Fibroblast of lung (primary cell): ENCODE measurements around the gene SLC4A2. TPM values are rescaled to one million over a fixed set of nuclear protein-coding genes. Genes with fewer than 3 reads are reported as not detected.

ENCODE experiments used
- DNase-seq, 2 donors: peaks; one replicate each; pipeline versions ENCODE4 v3.0.0 to v3.0.0-alpha.2; 2010; ENCODE audit warnings: low read depth in 2 of 2
- H2AFZ ChIP-seq: 2 replicates; pipeline ENCODE4 v1.5.1; 2012; ENCODE audit warnings: low read length, control low read depth, inconsistent platforms
- H3K27ac ChIP-seq: 2 replicates; pipeline ENCODE4 v1.5.1; 2011; ENCODE audit warnings: low read length, control low read depth; ENCODE audit not compliant: insufficient read depth
- H3K27me3 ChIP-seq: 2 replicates; pipeline ENCODE4 v1.5.1; 2011; ENCODE audit warnings: mild to moderate bottlenecking, low read length; ENCODE audit not compliant: control insufficient read depth, insufficient read depth
- H3K36me3 ChIP-seq: 2 replicates; pipeline ENCODE4 v1.5.1; 2011; ENCODE audit warnings: low read length; ENCODE audit not compliant: control insufficient read depth, insufficient read depth
- H3K4me1 ChIP-seq: 2 replicates; pipeline ENCODE4 v1.5.1; 2011; ENCODE audit warnings: low read length; ENCODE audit not compliant: control insufficient read depth, insufficient read depth; ENCODE audit errors: extremely low read depth
- H3K4me2 ChIP-seq: 2 replicates; pipeline ENCODE4 v1.5.1; 2011; ENCODE audit warnings: low read length, control low read depth; ENCODE audit not compliant: insufficient read depth; ENCODE audit errors: extremely low read depth
- H3K4me3 ChIP-seq, 4 experiments: fragments of 200-600 bp in 1 of 4; sonication (generic) in 1 of 4; replicated peaks in 1 of 4; 2 replicates each; pipeline ENCODE4 v1.5.1; 2011 to 2016; ENCODE audit warnings: low read length in 4 of 4, low read depth in 3 of 4, mild to moderate bottlenecking in 3 of 4, control low read depth in 2 of 4, inconsistent platforms in 1 of 4, mixed read lengths in 1 of 4; ENCODE audit not compliant: insufficient read depth in 1 of 4; ENCODE audit errors: control extremely low read depth in 1 of 4
- H3K79me2 ChIP-seq: 2 replicates; pipeline ENCODE4 v1.5.1; 2012; ENCODE audit warnings: mild to moderate bottlenecking, low read length, inconsistent platforms; ENCODE audit not compliant: control insufficient read depth, insufficient read depth
- H3K9ac ChIP-seq: 2 replicates; pipeline ENCODE4 v1.5.1; 2011; ENCODE audit warnings: mild to moderate bottlenecking, low read length, control low read depth; ENCODE audit not compliant: insufficient read depth
- H3K9me3 ChIP-seq: 2 replicates; pipeline ENCODE4 v1.5.1; 2012; ENCODE audit warnings: low read depth, low read length; ENCODE audit not compliant: control insufficient read depth, insufficient read depth
- H4K20me1 ChIP-seq: 2 replicates; pipeline ENCODE4 v1.5.1; 2011; ENCODE audit warnings: low read length; ENCODE audit not compliant: control insufficient read depth, insufficient read depth; ENCODE audit errors: extremely low read depth
- CTCF ChIP-seq, 2 donors: IDR thresholded peaks in 1 of 2; conservative IDR thresholded peaks in 1 of 2; 1 replicate in 1 of 2; 2 replicates in 1 of 2; pipeline ENCODE4 v1.5.1; 2011 to 2012; ENCODE audit warnings: low read length in 2 of 2, control low read depth in 1 of 2, inconsistent platforms in 1 of 2, low read depth in 1 of 2, mild to moderate bottlenecking in 1 of 2
- EZH2 ChIP-seq: IDR thresholded peaks from 2 replicates; pipeline ENCODE4 v1.5.1; 2012; ENCODE audit warnings: low read length, control low read depth, mild to moderate bottlenecking; ENCODE audit errors: missing control alignments
- polyA plus RNA-seq, 2 donors: library from polyadenylated mRNA; depleted of rRNA in 1 of 2; stranded (reverse) in 1 of 2; unstranded in 1 of 2; fragments of >200 nt; gene quantifications; 2 replicates each; pipeline ENCODE4 v1.2.1, GENCODE V29; 2011 to 2012; ENCODE audit warnings: missing spikeins in 1 of 2
- total RNA-seq: library from RNA; depleted of rRNA; stranded (reverse); fragments of >200 nt; gene quantifications from 2 replicates; pipeline ENCODE4 v1.2.1, GENCODE V29; 2014

Gene SLC4A2
- total and polyA plus RNA-seq, 2 donors (not counting 1 experiment from before 2014, with no cell fraction given) = 30.5 to 61.8 TPM

DNA sequence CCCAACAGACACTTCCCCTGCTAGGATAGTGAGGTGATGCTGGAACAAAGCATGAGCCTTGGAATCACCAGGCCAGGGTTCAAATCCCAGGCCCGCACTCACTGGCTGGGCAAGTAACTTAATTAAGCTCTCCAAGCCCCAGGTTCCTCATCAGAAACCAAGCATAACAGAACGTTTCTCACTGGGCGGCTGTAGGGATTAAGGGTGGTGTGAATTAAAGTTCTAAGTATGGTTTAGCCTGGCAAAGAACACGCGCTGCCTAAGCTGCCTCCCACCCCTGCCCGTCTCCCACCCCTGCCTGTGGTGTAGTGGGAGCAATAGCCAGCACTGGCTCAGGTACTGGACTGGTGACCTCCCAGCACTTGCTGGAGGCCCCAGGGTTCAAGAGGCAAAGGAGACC is 5.6 kb downstream of the SLC4A2 start:
- H3K27me3 ChIP-seq = no peaks in the 10 kb centered on the region
- H3K4me3 ChIP-seq = no peak overlapping the region
- H3K27ac ChIP-seq = no peak overlapping the region
- H4K20me1 ChIP-seq = no peaks in the 10 kb centered on the region
- TF ChIP-seq CTCF (conservative IDR thresholded peaks at IDR 0.05 in 1 of 2, IDR thresholded peaks at IDR 0.05 in 1 of 2; ENCODE audit: low read depth in 1 of 2, low read length in 2 of 2) (no peak), EZH2 (no peak)
- peaks cover 31% of the 10 kb centered on the region for H3K79me2 ChIP-seq
- peaks cover 33% of the 10 kb centered on the region for H3K36me3 ChIP-seq
- H3K4me1 ChIP-seq = peaks cover 11% of the 10 kb centered on the region
- no peak overlapping the region for H3K4me2 ChIP-seq
- no peaks in the 10 kb centered on the region for H3K9me3 ChIP-seq
- no peak overlapping the region for H2AFZ ChIP-seq
- no peak for DNase-seq
- H3K9ac ChIP-seq = no peak overlapping the region

- Histone ChIP-seq H3K4me1 (peaks cover 10% of the 10 kb centered on the region), H3K27ac (no peak overlapping the region), H3K79me2 (peaks cover 26% of the 10 kb centered on the region), H3K27me3 (no peaks in the 10 kb centered on the region), H3K9ac (no peak overlapping the region), H3K4me2 (no peak overlapping the region), H4K20me1 (no peaks in the 10 kb centered on the region), H2AFZ (no peak overlapping the region), H3K9me3 (no peaks in the 10 kb centered on the region), H3K36me3 (peaks cover 38% of the 10 kb centered on the region), H3K4me3 (no peak overlapping the region)
- no peak for DNase-seq
- TF ChIP-seq CTCF (conservative IDR thresholded peaks at IDR 0.05 in 1 of 2, IDR thresholded peaks at IDR 0.05 in 1 of 2; ENCODE audit: low read depth in 1 of 2, low read length in 2 of 2) = no peak
- TF ChIP-seq EZH2 = no peak
Observed at GRCh38 chr7:151065516-151065915, 6.1 kb downstream of the SLC4A2 start.

GRCh38 chr7:151066273-151066974 is 7.0 kb downstream of the SLC4A2 start:
- Histone ChIP-seq H3K9me3 (no peaks in the 10 kb centered on the region), H4K20me1 (no peaks in the 10 kb centered on the region), H3K9ac (no peak overlapping the region), H2AFZ (no peak overlapping the region), H3K27me3 (no peaks in the 10 kb centered on the region), H3K27ac (no peak overlapping the region), H3K4me2 (no peak overlapping the region), H3K36me3 (peaks cover 44% of the 10 kb centered on the region), H3K4me1 (peaks cover 8% of the 10 kb centered on the region), H3K4me3 (no peak overlapping the region), H3K79me2 (peaks cover 17% of the 10 kb centered on the region)
- no peak for DNase-seq
- TF ChIP-seq CTCF (conservative IDR thresholded peaks at IDR 0.05 in 1 of 2, IDR thresholded peaks at IDR 0.05 in 1 of 2; ENCODE audit: low read depth in 1 of 2, low read length in 2 of 2) = no peak
